ENCODE data around the gene RBM3. TPM values are rescaled to one million over a fixed set of nuclear protein-coding genes. Genes with fewer than 3 reads are reported as not detected.
A peak's percentile ranks its signal among the peaks of the same experiment; 100 is the strongest.

Gene RBM3
- polyA plus RNA-seq, 1 of the 3 experiments (the other 2 are of a cell fraction) = 183 TPM

GRCh38 chrX:48604701-48605100 lies 30.4 kb downstream of the RBM3 start (continued):
- TF ChIP-seq RFX5 (IDR thresholded peaks at IDR 0.05; ENCODE audit: low read length) (no peak), USF1 (IDR thresholded peaks at IDR 0.05; ENCODE audit: borderline replicate concordance, low read depth) (no peak), RXRA (IDR thresholded peaks at IDR 0.05; ENCODE audit: borderline replicate concordance, low read depth) (no peak), GATA2 (CRISPR knock-in tag; IDR thresholded peaks at IDR 0.05) (no peak), SIN3A (IDR thresholded peaks at IDR 0.05; ENCODE audit: borderline replicate concordance, low read depth, low read length) (no peak)
- TF ChIP-seq, protein P1, sequence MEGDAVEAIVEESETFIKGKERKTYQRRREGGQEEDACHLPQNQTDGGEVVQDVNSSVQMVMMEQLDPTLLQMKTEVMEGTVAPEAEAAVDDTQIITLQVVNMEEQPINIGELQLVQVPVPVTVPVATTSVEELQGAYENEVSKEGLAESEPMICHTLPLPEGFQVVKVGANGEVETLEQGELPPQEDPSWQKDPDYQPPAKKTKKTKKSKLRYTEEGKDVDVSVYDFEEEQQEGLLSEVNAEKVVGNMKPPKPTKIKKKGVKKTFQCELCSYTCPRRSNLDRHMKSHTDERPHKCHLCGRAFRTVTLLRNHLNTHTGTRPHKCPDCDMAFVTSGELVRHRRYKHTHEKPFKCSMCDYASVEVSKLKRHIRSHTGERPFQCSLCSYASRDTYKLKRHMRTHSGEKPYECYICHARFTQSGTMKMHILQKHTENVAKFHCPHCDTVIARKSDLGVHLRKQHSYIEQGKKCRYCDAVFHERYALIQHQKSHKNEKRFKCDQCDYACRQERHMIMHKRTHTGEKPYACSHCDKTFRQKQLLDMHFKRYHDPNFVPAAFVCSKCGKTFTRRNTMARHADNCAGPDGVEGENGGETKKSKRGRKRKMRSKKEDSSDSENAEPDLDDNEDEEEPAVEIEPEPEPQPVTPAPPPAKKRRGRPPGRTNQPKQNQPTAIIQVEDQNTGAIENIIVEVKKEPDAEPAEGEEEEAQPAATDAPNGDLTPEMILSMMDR (IDR thresholded peaks at IDR 0.05) = no peak

DNA sequence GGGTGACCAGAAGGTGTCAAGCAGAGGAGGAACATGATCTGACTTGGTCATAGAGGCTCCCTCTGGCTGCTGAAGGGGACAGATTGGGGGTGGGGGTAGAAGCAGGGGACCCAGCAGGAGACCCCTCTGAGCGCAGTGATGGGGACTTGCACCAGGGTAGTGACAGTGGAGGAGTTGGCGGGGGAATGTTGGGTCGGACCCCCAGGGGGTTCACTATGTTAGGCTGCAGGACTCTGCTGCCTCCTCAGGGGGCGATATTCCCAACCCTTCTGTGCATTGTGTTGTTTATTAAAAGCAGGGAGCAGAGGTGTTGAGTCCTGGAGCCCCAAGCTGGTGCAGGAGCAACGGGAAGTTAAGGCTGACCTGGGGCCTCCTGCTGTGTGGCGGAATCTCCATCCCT lies 31.8 kb downstream of the RBM3 start:
- Histone ChIP-seq H3K4me1 (ENCODE audit: control insufficient read depth in 1 of 2, insufficient read depth in 2 of 2, low read depth in 1 of 2, low read length in 1 of 2) (no peaks in the 10 kb centered on the region), H4K20me1 (ENCODE audit: insufficient read depth) (no peaks in the 10 kb centered on the region), H3K79me2 (ENCODE audit: insufficient read depth) (no peaks in the 10 kb centered on the region), H3K27me3 (ENCODE audit: insufficient read depth) (no peaks in the 10 kb centered on the region), H3K9me3 (no peaks in the 10 kb centered on the region), H3K4me3 (ENCODE audit: low read depth in 2 of 2, low read length in 1 of 2) (no peak overlapping the region), H3K36me3 (replicated peaks in 1 of 2; ENCODE audit: control insufficient read depth in 1 of 2, insufficient read depth in 2 of 2, low read length in 1 of 2) (peaks cover 3 to 10% of the 10 kb centered on the region in 2 experiments), H3K27ac (ENCODE audit: low read depth in 2 of 2, low read length in 1 of 2) (no peak overlapping the region), H3K9me2 (no peaks in the 10 kb centered on the region), H3K4me2 (no peak overlapping the region), H3K9ac (no peak overlapping the region), H3F3A (replicated peaks; ENCODE audit: insufficient read depth) (no peaks in the 10 kb centered on the region), H2AFZ (ENCODE audit: low read depth) (no peak overlapping the region)
- 35% methylated on average over 4 of the region's 6 CpGs for WGBS (ENCODE audit: low lambda C conversion rate)
- POLR2A ChIA-PET = no interaction called here
- CTCF ChIA-PET = interaction anchor here (0.7 kb wide), 1 partner anchor 11 kb away, joined by 3 read pairs; no protein-coding TSS in a partner anchor
- peak; percentile 36 for DNase-seq
- no peak for TF ChIP-seq IRF3 (IDR thresholded peaks at IDR 0.05; ENCODE audit: low read depth, low read length)
- no peak for TF ChIP-seq RAD21 (IDR thresholded peaks at IDR 0.05; ENCODE audit: low read length)
- no peak for TF ChIP-seq RCOR1 (IDR thresholded peaks at IDR 0.05; ENCODE audit: low read length)
- TF ChIP-seq NRF1 (IDR thresholded peaks at IDR 0.05; ENCODE audit: low read depth, low read length) = no peak
- TF ChIP-seq EP300 (IDR thresholded peaks at IDR 0.05; ENCODE audit: borderline replicate concordance in 1 of 2, low read depth in 1 of 2, low read length in 1 of 2) = no peak
- no peak for TF ChIP-seq FOSL2 (IDR thresholded peaks at IDR 0.05; ENCODE audit: borderline replicate concordance, low read depth)
- no peak for TF ChIP-seq TEAD4 (IDR thresholded peaks at IDR 0.05; ENCODE audit: borderline replicate concordance, insufficient read depth)
- TF ChIP-seq, protein P2, sequence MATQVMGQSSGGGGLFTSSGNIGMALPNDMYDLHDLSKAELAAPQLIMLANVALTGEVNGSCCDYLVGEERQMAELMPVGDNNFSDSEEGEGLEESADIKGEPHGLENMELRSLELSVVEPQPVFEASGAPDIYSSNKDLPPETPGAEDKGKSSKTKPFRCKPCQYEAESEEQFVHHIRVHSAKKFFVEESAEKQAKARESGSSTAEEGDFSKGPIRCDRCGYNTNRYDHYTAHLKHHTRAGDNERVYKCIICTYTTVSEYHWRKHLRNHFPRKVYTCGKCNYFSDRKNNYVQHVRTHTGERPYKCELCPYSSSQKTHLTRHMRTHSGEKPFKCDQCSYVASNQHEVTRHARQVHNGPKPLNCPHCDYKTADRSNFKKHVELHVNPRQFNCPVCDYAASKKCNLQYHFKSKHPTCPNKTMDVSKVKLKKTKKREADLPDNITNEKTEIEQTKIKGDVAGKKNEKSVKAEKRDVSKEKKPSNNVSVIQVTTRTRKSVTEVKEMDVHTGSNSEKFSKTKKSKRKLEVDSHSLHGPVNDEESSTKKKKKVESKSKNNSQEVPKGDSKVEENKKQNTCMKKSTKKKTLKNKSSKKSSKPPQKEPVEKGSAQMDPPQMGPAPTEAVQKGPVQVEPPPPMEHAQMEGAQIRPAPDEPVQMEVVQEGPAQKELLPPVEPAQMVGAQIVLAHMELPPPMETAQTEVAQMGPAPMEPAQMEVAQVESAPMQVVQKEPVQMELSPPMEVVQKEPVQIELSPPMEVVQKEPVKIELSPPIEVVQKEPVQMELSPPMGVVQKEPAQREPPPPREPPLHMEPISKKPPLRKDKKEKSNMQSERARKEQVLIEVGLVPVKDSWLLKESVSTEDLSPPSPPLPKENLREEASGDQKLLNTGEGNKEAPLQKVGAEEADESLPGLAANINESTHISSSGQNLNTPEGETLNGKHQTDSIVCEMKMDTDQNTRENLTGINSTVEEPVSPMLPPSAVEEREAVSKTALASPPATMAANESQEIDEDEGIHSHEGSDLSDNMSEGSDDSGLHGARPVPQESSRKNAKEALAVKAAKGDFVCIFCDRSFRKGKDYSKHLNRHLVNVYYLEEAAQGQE (IDR thresholded peaks at IDR 0.05; ENCODE audit: low read depth, low read length) = no peak
- TF ChIP-seq YY1 (IDR thresholded peaks at IDR 0.05; ENCODE audit: low read depth) = no peak
- no peak for TF ChIP-seq CHD2 (IDR thresholded peaks at IDR 0.05; ENCODE audit: low read length, partially characterized antibody)
- TF ChIP-seq TAF1 (IDR thresholded peaks at IDR 0.05; ENCODE audit: borderline replicate concordance, low read depth, low read length) = no peak
- TF ChIP-seq JUND (IDR thresholded peaks at IDR 0.05) = no peak
- no peak for TF ChIP-seq GATA2 (CRISPR knock-in tag; IDR thresholded peaks at IDR 0.05)
- no peak for TF ChIP-seq SIN3A (IDR thresholded peaks at IDR 0.05; ENCODE audit: borderline replicate concordance, low read depth, low read length)
- TF ChIP-seq, protein P3, sequence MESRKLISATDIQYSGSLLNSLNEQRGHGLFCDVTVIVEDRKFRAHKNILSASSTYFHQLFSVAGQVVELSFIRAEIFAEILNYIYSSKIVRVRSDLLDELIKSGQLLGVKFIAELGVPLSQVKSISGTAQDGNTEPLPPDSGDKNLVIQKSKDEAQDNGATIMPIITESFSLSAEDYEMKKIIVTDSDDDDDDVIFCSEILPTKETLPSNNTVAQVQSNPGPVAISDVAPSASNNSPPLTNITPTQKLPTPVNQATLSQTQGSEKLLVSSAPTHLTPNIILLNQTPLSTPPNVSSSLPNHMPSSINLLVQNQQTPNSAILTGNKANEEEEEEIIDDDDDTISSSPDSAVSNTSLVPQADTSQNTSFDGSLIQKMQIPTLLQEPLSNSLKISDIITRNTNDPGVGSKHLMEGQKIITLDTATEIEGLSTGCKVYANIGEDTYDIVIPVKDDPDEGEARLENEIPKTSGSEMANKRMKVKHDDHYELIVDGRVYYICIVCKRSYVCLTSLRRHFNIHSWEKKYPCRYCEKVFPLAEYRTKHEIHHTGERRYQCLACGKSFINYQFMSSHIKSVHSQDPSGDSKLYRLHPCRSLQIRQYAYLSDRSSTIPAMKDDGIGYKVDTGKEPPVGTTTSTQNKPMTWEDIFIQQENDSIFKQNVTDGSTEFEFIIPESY (IDR thresholded peaks at IDR 0.05; ENCODE audit: borderline replicate concordance, low read depth) = no peak
- no peak for TF ChIP-seq POLR2AphosphoS5 (IDR thresholded peaks at IDR 0.05; ENCODE audit: low read depth, low read length)

All from SK-N-SH (cell line).